ENCODE measurements around the gene PTCSC3.

Gene PTCSC3

GRCh38 chr14:36176524-36176923, at the start of gene PTCSC3:
TSS of gene PTCSC3 (minus strand) at chr14:36176722.
- no peak for DNase-seq

- no peak for DNase-seq
Observed at GRCh38 chr14:36226164-36226563, 49.6 kb upstream of the PTCSC3 start.

- no peak for DNase-seq
Observed at GRCh38 chr14:36224176-36224575, 47.7 kb upstream of the PTCSC3 start.

- no peak for DNase-seq
Observed at GRCh38 chr14:36223558-36223957, 47.0 kb upstream of the PTCSC3 start.

GRCh38 chr14:36222952-36223468, 46.5 kb upstream of the PTCSC3 start:
- DNase-seq: no peak

GRCh38 chr14:36222337-36222736, 45.8 kb upstream of the PTCSC3 start:
- no peak for DNase-seq

GRCh38 chr14:36221112-36221511, 44.6 kb upstream of the PTCSC3 start:
- DNase-seq: no peak

GRCh38 chr14:36217732-36218131, 41.2 kb upstream of the PTCSC3 start:
- DNase-seq: no peak

- no peak for DNase-seq
Observed at GRCh38 chr14:36217027-36217426, 40.5 kb upstream of the PTCSC3 start.

- DNase-seq: no peak
Observed at GRCh38 chr14:36215217-36215598, 38.7 kb upstream of the PTCSC3 start.

- no peak for DNase-seq
Observed at GRCh38 chr14:36214476-36215216, 38.1 kb upstream of the PTCSC3 start.

GRCh38 chr14:36212987-36213386, 36.5 kb upstream of the PTCSC3 start:
- no peak for DNase-seq

- no peak for DNase-seq
Observed at GRCh38 chr14:36212577-36212976, 36.1 kb upstream of the PTCSC3 start.

GRCh38 chr14:36208690-36209278, 32.3 kb upstream of the PTCSC3 start:
- peak; percentile 88 for DNase-seq

- no peak for DNase-seq
Observed at GRCh38 chr14:36207500-36207899, 31.0 kb upstream of the PTCSC3 start.

GRCh38 chr14:36204461-36205073, 28.0 kb upstream of the PTCSC3 start:
- DNase-seq: no peak

GRCh38 chr14:36198378-36198777, 21.9 kb upstream of the PTCSC3 start:
- DNase-seq: no peak

- no peak for DNase-seq
Observed at GRCh38 chr14:36194663-36195062, 18.1 kb upstream of the PTCSC3 start.

- no peak for DNase-seq
Observed at GRCh38 chr14:36192530-36192929, 16.0 kb upstream of the PTCSC3 start.

GRCh38 chr14:36183402-36183801, 6.9 kb upstream of the PTCSC3 start:
- DNase-seq: no peak

- DNase-seq: no peak
Observed at GRCh38 chr14:36181417-36181816, 4.9 kb upstream of the PTCSC3 start.

GRCh38 chr14:36177489-36177888, 967 bp upstream of the PTCSC3 start:
- DNase-seq: no peak

GRCh38 chr14:36174767-36175424, 1.6 kb downstream of the PTCSC3 start:
- no peak for DNase-seq

GRCh38 chr14:36173161-36173560, 3.4 kb downstream of the PTCSC3 start:
- DNase-seq: no peak
